ENCODE data around the gene TXNRD2.
"Not testable (repeated sequence)": the region's sequence is repeated elsewhere in the genome, so short reads cannot be mapped to it uniquely, and the experiment has no call there.

TXNRD2 gene

GRCh38 chr22:19885841-19886592 lies 55.6 kb downstream of the TXNRD2 start:
- H3K4me3 ChIP-seq (ENCODE audit: low read depth, low read length), result no peak overlapping the region

GRCh38 chr22:19884954-19885751 lies 56.5 kb downstream of the TXNRD2 start:
- no peak for TF ChIP-seq CTCF (IDR thresholded peaks at IDR 0.05; ENCODE audit: low read depth, low read length, missing control alignments)
- no peak for DNase-seq (ENCODE audit: low read depth)
- H3K4me3 ChIP-seq (ENCODE audit: low read depth, low read length), result no peak overlapping the region

More at GRCh38 chr22:19885841-19886592, 55.6 kb downstream of the TXNRD2 start:
- no peak for TF ChIP-seq CTCF (IDR thresholded peaks at IDR 0.05; ENCODE audit: low read depth, low read length, missing control alignments)
- no peak for DNase-seq (ENCODE audit: low read depth)

- DNase-seq (ENCODE audit: low read depth), result no peak
- H3K4me3 ChIP-seq (ENCODE audit: low read depth, low read length), result no peak overlapping the region
- no peak for TF ChIP-seq CTCF (IDR thresholded peaks at IDR 0.05; ENCODE audit: low read depth, low read length, missing control alignments)
Observed at GRCh38 chr22:19884161-19884953, 57.3 kb downstream of the TXNRD2 start.

- DNase-seq (ENCODE audit: low read depth); H3K4me3 ChIP-seq (ENCODE audit: low read depth, low read length): not testable (repeated sequence)
Observed at GRCh38 chr22:19883446-19883845, 58.2 kb downstream of the TXNRD2 start.

- TF ChIP-seq CTCF (IDR thresholded peaks at IDR 0.05; ENCODE audit: low read depth, low read length, missing control alignments), result no peak
- DNase-seq (ENCODE audit: low read depth), result no peak
- H3K4me3 ChIP-seq (ENCODE audit: low read depth, low read length), result no peak overlapping the region
Observed at GRCh38 chr22:19882446-19883381, 58.9 kb downstream of the TXNRD2 start.

GRCh38 chr22:19880786-19881569 lies 60.6 kb downstream of the TXNRD2 start:
- DNase-seq (ENCODE audit: low read depth), result no peak
- H3K4me3 ChIP-seq (ENCODE audit: low read depth, low read length), result no peak overlapping the region
- no peak for TF ChIP-seq CTCF (IDR thresholded peaks at IDR 0.05; ENCODE audit: low read depth, low read length, missing control alignments)
